NCI-H2029 (cell line): ENCODE measurements around the gene AKAIN1.

ENCODE experiments used
- DNase-seq: peaks from one replicate; lab custom pipeline; 2025; lab: John Stamatoyannopoulos, UW

AKAIN1 gene

GRCh38 chr18:5093902-5094301, 103.2 kb downstream of the AKAIN1 start:
- DNase-seq, result no peak
